DMS53 (cell line): ENCODE measurements around the gene ZNF526.
"Not testable (repeated sequence)": the region's sequence is repeated elsewhere in the genome, so short reads cannot be mapped to it uniquely, and the experiment has no call there.

Source experiments
- DNase-seq: peaks from one replicate; lab custom pipeline; 2025; lab: John Stamatoyannopoulos, UW

ZNF526 gene

DNA sequence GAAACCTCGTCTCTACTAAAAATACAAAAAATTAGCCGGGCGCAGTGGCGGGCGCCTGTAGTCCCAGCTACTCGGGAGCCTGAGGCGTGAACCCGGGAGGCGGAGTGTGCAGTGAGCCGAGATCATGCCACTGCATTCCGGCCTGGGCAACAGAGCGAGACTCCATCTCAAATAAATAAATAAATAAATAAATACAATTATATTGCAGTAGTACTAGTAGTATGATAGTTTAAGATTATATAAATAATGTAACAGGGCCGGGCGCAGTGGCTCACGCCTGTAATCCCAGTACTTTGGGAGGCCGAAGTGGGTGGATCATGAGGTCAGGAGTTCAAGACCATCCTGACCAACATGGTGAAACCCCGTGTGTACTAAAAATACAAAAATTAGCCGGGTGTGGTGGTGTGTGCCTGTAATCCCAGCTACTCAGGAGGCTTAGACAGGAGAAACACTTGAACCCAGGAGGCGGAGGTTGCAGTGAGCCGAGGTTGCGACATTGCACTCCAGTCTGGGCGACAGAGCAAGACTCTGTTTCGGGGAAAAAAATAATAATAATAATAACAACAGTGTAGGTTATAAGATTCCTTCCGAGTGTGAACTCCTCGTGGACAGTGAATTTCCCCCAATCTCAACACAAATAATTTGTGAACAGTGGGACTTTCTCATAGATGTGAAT is 47.0 kb downstream of the ZNF526 start:
- not testable (repeated sequence) for DNase-seq

DNA sequence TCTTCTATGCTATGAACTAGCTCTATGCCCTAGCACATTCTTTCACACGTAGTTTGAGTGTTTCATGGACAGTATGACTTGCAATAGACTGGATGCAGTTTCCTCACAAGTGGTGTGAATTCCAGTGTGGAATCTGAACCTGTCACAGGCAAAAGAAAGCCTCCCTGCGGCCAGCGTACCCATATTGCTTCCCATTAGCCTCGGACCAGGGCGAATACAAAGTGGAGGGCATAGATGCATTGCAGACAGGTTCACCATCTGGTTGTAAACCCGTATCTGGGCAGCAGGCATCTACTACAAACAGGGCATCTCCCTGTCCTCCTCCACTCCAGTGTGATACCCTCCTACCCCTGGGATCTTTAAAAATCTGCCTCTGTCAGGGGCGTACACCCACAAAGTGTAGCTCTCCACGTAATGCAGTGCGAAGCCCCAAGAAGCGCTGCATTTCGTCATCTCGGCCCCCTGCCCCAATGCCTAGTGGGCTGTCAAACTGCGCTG is 47.6 kb downstream of the ZNF526 start:
- DNase-seq, result peak; percentile 73

DNA sequence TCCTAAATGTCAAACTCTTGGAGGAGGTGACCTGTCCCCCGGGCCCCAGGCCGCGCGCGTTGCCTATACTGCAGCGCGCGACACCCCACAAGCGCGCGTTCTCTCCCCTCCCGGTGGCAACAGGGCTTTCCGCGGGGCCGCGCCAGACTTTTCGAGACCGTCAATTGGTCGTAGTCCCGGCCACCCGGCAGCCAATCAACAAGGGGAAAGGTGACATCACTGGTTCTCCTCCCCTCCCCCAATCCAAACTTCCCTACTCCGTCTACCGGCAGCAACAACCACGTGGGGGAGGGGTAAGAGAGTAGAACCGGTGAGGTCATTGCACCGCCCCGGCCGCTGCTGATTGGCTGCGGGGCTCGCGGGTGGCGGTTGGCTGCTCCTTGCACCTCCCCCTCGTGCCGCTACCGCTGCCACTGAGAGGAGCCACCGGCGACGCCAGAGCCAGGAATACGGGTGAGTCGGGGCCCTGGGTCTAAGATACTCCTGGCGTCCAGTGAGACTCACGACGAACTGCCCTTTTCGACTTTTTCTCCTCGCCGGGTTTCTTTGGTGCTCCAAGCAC is 48.1 kb downstream of the ZNF526 start:
- peak; percentile 100 for DNase-seq

DNA sequence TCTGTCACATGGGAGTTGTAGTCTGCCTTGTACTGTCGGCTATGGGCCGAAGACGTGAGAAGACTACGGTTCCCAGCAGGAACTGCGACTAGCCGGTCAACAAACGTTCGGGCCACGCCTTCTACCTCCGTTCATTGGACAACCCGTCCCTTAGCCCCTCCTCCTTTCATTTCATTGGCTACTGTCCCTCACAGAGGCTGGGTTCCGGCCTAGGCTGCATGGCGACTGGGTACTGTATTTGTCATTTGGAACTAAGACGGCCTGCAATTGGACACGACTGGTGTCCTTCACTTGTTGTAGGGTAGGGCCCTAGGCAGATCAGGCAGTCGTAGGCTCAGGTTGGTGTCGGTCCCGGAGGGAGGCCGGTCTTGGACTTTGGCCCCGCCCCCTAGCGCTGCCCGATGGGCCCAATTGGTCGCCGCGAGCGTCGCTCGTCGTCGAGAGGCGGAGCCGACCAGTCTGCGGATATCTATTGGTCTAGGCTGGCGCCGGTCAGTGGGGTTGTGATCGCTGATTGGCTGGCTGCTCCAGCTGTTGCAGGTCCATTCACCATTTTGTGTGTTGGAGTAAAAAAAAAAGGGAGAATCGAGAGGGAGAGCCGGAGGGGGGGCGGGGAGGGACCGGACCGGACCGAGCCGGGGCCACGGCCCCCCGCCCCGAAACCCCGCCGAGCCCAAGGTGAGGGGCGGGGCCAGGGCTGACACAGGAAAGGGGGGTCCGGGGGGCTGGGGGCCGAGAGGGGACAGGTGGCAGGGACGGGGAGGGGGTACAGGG is 48.8 kb downstream of the ZNF526 start, which contains the start of gene CIC:
CIC (plus strand) TSS at position 549 of the 774 bp plus-strand sequence. CDS start 2,532 bp downstream, outside the sequence.
- DNase-seq, result peak; percentile 100

DNA sequence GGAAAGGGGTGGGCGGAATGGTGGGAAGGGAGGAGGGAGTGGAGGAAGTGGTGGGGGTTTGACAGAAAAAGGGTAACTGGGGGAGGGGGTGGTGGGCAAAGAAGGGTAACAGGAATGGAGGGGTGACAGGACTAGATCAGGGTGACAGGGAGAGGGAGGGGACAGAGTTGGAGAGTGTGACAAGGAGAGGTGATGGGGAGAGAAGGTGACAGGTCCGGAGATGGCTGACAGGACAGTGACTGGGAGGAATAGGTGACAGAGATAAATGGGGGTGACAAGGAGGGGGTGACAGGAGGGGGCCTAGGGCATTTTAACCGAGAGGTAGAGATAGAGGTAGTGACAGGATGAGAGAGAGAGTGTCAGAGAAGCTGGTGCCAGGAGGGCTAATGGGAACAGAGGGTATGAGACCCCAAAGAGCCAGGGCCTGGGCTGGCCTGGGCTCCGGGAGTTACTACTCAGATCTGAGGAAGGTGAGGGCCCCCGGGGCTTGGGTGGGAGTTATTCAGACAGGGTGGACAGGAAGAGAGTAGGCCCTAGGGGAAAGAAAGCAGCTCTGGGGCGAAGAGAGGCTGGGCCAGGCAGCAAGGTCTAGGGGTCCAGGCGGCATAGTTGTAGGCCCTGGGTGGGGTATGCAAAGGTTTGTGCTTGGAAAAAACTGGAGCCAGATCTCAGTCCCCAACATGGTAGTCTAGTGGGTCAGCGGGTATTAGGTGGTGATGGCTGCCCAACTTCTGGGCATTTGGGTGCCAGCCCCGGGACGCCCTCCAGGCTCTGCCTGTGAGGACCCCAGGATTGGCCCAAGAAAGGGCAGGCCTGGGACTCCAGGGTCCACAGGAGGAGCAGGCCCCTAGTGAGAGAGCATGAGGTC is 49.6 kb downstream of the ZNF526 start:
- no peak for DNase-seq

DNA sequence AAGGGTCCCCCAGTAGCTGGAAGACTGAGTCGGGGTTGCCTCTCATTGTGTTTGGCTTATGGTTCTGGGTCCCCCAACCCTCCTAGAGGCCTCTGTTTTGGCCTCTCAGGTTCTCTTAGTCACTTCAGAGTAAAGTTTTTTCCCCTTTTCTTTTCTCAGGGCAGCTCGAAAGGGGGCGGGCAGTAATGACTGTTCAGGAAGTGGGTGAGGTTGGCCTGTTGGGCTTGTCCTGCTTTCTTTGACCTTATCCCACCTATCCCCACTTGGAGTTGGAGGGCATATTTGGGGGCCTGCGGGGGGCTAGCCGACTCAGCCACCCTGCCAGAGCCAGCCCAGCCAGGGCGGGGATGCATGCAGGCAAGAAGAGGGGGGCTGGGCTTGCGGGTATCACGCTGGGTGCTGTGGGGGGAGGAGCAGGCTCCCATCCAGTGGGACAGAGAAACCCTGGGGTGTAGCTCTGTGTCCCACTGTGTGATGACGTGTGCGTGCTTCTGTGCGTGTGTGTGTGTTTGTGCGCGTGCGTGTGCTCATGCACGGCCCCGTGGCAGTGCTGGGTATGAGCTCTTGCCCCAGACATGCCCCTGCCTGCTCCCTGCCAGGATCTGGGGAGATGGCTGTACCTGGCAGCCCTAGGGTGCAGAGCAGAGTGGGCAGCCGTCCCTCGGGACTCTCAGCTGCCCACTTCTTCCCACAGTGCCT is 50.4 kb downstream of the ZNF526 start:
- no peak for DNase-seq

DNA sequence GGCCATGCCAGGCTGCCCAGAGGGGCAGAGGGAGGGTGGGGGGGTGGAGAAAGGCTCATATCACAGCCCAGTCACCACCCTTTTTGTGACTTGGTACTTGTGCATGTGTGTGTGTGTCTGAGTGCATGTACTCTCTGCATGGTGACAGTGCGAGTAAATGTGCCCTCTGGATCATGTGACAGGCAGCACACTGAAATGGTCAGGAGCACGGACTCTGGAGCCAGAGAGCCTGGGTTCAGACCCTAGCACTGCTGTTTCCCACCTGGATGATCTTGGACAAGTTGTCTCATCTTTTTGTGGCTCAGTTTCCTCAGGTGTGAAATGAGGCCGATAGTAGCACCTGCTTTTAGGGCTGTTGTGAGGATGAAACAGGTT is 50.9 kb downstream of the ZNF526 start:
- no peak for DNase-seq

DNA sequence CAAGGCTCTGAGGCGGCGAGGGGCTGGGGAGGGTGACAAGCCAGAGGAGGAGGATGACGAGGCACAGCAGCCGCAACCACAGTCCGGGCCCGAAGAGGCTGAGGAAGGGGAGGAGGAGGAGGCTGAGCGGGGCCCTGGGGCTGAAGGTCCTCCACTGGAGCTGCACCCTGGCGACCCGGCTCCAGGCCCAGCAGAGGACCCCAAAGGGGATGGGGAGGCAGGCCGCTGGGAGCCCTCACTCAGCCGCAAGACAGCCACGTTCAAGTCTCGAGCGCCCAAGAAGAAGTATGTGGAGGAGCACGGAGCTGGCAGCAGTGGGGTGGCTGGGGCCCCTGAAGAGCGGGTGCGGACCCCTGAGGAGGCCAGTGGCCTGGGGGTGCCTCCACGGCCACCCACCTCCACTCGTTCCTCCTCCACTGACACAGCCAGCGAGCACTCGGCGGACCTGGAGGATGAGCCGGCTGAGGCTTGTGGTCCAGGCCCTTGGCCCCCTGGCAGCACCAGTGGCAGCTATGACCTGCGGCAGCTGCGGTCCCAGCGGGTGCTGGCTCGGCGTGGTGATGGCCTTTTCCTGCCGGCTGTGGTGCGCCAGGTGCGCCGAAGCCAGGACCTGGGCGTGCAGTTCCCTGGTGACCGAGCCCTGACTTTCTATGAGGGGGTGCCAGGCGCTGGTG is 51.9 kb downstream of the ZNF526 start:
- DNase-seq, result no peak

DNA sequence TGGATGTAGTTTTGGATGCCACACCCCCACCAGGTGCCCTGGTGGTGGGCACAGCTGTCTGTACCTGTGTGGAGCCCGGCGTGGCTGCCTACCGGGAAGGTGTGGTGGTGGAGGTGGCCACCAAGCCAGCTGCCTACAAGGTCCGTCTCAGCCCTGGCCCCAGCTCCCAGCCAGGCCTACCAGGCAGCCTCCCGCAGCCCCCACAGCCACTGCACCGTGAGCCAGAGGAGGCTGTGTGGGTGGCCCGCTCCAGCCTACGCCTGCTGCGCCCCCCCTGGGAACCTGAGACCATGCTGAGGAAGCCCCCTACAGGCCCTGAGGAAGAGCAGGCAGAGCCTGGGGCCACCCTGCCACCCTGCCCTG is 52.4 kb downstream of the ZNF526 start:
- DNase-seq, result no peak

DNA sequence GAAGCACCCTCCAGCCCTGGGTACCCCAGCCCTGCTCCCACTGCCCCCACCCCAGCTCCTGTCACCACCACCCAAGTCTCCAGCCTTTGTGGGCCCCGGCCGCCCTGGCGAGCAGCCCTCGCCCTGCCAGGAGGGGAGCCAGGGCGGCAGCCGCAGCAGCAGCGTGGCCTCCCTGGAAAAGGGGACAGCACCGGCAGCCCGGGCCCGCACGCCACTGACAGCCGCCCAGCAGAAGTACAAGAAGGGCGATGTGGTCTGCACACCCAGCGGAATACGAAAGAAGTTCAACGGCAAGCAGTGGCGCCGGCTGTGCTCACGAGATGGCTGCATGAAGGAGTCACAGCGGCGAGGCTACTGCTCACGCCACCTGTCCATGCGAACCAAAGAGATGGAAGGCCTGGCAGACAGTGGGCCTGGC is 52.9 kb downstream of the ZNF526 start:
- DNase-seq, result no peak

DNA sequence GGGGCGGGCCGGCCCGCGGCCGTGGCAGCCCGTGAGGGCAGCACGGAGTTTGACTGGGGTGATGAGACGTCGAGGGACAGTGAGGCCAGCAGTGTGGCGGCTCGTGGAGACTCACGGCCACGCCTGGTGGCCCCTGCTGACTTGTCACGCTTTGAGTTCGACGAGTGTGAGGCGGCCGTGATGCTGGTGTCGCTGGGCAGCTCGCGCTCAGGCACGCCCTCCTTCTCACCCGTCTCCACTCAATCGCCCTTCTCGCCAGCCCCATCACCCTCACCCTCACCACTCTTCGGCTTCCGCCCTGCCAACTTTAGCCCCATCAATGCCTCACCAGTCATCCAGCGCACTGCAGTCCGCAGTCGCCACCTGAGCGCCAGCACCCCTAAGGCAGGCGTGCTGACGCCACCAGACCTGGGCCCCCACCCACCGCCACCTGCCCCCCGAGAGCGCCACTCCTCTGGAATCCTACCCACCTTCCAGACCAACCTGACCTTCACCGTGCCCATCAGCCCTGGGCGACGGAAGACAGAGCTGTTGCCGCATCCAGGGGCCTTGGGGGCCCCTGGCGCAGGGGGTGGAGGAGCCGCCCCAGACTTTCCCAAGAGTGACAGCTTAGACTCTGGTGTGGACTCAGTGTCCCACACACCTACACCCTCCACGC is 53.4 kb downstream of the ZNF526 start:
- no peak for DNase-seq

DNA sequence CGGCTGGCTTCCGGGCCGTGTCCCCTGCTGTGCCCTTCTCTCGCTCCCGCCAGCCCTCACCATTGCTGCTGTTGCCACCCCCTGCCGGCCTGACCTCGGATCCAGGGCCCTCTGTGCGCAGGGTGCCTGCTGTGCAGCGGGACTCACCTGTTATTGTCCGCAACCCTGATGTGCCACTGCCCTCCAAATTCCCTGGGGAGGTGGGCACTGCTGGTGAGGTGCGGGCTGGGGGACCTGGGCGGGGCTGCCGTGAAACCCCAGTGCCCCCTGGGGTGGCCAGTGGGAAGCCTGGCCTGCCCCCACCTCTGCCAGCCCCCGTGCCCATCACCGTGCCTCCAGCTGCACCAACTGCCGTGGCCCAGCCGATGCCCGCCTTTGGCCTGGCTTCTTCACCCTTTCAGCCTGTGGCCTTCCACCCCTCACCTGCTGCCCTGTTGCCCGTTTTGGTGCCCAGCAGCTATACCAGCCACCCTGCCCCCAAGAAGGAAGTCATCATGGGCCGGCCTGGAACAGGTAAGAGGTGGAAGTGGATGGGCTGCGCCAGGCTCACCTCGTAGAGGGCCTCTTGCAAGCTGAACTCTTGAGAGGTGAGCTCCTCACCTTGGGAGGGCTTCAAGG is 54.1 kb downstream of the ZNF526 start:
- DNase-seq, result no peak

DNA sequence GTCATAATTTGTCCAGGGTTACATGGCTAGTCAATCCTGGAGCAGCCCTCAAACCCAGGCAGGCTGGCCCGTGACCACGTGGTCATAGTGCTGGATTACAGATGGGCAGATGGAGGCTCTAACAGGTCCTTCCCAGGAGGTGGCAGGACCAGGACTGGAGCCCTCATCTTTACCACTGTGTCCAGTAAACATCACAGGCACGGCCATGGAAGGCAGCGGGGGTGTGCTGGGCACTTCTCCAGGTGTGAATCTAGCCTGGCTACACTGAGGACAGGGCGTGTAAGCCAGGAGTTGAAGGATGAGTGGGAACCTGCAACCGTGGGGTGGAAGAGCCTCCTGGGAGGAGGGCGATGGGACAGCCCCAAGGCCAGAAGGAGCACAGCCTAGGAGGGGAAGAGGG is 55.0 kb downstream of the ZNF526 start:
- DNase-seq, result no peak

DNA sequence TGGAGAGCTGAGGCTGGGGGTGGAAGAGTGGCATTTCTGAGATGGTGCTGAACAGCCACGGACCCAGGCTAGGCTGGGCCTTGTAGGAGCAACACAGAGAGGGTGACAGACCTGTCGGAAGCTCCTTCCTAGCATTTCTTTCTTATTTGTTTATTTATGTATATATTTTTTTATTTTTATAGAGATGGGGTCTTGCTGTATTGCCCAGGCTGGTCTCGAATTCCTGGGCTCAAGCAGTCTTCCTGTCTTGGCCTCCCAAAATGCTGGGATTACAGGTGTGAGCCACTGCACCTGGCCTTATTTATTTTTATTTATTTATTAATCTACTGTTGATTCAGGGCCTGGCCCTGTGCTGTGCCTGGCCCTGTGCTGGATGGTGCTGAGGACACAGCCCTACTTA is 55.4 kb downstream of the ZNF526 start:
- DNase-seq, result no peak

DNA sequence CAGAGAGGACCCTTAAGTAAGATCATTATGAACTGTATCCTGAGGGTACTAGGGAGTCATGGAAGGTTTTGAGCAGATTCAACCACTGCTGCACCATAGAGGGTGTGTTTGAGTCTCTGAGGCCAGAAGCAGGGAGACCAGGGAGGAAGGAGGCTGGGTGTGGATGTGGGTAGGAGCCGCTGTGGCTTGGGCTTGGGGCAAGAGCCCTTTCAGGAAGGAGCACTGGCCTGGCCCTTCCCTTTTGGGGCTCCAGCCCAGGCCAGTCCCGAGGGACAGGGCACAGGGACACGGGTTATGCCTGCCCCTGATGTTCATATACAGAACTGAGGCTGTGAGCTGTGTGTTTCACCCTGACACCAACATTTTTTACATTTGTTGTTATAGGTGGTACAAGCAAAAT is 56.2 kb downstream of the ZNF526 start:
- no peak for DNase-seq

DNA sequence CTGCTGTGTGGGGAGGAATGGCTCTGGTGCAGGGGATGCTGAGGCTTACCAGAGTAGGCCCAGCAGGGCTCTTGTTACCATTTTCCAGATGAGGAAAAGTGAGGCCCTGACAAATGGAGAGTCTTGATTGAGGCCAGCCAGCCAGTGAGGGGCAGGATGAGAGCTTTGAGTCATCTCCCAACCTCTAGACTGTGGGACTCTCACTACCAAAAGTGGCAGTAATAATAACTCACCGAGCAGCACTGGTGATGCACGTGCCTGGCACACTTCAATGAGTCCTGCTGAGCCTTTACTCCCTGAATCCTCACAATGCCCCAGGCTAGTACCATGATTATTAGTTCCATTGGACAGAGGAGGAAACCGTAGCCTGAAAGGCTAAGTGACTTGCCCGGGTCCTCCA is 56.7 kb downstream of the ZNF526 start:
- DNase-seq, result no peak
